GM19395 (cell line): Measurements from ENCODE around the gene BGN.

Source experiments
- ATAC-seq: cut with Tn5 transposase; IDR thresholded peaks from one replicate; pipeline ENCODE4 v1.9.1; 2021; ENCODE audit warnings: mild to moderate bottlenecking, moderate library complexity; ENCODE audit not compliant: unreplicated experiment

BGN gene

DNA sequence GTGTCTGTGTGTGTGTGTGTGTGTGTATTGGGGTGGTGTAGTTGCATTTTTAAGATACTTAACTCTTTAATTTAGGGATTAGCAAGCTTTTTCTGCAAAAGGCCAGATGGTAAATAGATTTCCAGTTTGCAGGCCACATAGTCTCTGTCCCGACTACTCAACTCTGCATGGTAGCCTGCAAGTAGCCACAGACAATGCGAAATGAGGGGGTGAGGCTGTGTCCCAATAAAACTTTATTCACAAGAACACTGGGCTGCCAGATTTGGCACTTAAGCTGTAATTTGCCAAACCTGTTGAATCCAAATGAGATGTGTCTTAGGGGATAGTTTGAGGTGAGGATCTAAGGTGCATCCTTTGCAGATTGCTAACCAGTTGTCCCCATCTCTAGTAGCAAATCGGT, 29.5 kb downstream of the BGN start:
- ATAC-seq, result no peak

DNA sequence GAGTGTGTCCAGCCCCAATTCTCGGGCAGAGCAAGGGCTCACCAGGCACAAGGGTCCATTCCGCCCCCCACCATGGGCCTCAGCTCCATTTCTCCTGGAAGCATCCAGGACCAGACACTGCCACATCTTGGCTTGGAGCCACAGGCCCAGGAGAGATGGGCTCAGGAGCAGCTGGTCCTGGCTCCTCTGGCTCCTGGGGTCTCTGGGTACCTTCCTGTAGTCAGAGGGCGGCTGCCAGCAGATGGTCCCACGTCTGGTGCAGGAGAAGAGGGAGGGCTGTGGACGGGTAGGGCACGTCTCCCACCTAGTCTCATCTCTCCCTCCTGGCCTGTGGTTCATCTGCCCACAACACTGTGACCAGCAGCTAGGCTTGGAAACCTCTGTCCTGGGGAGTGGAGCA, 30.7 kb downstream of the BGN start:
- no peak for ATAC-seq

GRCh38 chrX:153526042-153526441, 31.3 kb downstream of the BGN start:
- no peak for ATAC-seq

DNA sequence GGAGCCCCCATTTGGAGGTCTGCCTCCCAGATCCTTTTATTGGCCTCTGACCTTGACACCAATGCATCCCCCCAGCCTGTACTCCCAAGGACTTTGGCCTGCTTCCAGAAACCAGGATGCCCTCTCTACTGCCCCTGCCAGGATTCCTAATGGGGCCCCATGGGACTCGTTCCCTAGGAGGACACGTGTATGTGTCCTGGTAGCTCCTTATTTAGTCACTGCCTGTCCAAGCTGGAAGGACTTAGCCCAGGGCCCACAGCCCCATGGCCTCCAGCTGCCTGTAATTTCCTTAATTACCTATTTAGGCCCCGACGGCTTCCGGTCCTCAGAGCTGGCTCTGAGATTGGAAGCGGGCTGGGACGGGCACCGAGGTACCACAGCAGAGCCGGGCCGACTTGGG, 32.0 kb downstream of the BGN start:
- ATAC-seq, result no peak

GRCh38 chrX:153527208-153527607, 32.4 kb downstream of the BGN start:
- ATAC-seq, result no peak

DNA sequence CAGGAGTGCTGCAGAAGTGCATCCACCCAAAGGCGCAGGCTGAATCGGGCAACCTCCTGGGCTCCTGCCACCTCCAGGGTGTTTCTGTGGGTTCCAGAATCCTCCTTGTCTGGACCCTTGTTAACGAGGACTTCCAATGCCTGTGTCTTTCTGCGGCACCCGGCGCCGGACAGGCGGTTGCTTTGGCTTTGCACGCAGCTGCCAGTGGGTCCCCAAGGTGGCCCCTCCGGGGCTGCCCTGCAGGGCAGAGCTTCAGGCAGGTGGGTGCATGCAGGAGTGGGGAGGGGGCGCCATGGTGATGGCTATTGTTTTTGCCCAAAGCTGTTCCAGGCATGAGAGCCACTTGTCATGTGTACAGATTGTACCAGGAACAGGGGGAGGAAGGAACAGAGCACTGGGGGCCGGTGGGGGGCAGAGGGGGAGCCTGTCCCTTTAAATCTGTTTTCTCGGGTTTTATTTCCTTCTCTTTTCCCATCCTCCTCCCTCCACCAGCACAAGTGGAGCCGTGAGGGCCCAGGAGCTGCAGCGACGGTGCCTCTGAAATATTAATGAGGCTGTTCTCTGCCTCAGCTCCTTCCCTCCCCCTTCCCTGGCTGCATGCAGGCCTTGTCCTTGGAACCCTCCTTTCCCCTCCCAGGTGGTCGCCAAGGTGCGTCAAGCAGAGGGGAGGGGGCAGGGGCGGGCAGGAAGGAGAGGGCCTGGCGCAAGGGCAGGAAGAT, 35.8 kb downstream of the BGN start:
- ATAC-seq, result no peak

GRCh38 chrX:153533091-153533490, 38.3 kb downstream of the BGN start:
- ATAC-seq, result no peak

GRCh38 chrX:153537080-153537479, 42.3 kb downstream of the BGN start:
- no peak for ATAC-seq

DNA sequence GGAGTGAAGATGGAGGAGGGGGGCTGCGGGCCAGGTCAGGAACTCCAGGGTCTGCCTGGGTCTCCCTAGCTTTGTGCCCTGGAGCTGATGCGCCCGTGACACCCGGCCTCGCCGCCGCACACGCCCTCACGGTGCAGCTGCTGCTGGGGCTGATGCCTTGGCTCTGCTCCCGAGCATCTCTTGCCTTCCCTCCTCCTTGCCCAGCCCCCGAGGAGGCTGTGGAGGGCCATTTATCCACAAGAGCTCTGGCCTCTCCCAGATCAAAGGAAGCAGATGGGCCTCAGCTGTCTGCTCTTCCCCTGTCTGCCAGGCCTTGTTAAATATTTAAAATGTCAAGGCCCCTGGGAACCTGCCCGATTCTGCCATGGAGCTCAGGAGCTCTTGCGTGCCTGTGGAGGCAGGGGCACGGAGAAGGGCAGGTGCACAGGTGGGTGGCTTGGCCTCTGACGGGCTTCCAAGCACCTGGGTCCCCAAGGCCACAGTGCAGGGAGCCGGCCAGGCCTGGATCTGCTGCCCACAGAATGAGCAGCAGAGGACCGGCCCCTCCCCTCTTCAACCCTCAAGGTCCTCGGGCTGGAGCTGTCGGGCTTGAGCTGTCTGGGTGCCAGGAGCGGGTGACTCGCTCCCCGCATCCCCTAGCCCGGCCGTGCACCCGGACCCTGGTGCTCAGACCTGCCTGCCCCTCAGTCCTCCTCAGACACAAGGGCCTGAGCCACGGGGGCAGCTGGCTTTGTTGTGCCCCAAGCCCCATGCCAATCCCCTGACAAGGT, 42.9 kb downstream of the BGN start:
- no peak for ATAC-seq

GRCh38 chrX:153538424-153538823, 43.6 kb downstream of the BGN start:
- ATAC-seq, result no peak

GRCh38 chrX:153539171-153539978, 44.6 kb downstream of the BGN start:
- ATAC-seq, result peak; percentile 79

DNA sequence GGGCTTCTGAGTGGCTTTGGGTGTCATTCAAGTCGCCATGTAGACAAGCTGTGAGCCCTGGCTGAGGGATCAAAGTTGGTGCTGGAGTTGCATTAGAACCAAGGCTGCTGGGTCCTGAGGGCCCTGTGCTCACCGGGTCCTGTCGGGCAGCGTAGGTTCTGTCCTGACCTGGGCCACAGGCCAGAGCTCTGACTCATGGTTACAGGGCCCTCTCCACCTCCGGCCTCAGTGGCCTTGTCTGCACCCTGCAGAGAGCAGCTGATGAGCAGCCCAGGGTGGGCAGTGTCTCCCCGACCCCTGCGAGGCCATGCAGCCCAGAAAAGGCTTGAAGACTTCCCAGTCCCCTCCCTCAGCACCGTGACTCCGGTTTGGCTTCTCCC, 45.2 kb downstream of the BGN start:
- no peak for ATAC-seq

- no peak for ATAC-seq
Observed at GRCh38 chrX:153544727-153545126, 49.9 kb downstream of the BGN start.

DNA sequence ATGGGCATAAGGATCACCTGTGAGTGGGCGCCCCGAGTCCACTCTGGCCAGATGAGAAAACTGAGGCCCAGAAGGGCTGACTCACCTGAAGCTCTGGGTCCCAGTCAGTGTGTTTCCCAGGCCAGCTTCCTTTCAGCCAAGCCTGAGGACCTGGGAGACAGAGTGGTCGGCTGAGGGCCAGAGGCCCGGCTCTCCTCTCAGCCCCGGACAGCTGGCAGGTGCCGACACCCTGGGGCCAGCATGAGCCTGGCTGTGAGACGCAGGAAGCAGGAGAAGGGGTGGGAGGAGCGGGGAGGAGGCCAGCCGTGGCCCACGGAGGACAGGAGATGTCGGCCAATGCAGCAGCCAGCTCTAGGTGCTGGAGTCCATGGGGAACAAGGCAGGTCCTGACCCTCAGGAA, 51.6 kb downstream of the BGN start:
- no peak for ATAC-seq

DNA sequence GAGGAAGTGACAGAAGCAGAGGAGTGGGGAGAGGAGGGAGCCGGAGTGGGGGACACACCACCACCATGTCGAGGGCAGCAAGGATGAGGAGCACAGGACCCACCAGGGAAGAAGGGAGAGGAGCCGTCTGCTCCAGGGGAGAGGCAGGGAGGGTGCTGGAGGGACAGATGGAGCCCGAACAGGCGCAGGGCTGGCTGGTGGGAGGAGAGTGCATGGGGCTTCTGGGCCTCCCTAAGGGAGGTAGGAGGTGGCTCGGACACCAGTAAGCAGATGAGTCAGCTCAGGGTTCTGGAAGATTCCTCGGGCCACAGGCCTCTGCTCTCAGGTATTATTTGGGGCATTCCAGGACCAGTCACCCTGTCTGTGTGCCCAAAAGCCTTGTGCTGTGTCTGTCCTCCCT, 52.4 kb downstream of the BGN start:
- no peak for ATAC-seq

- ATAC-seq, result no peak
Observed at GRCh38 chrX:153549231-153549630, 54.5 kb downstream of the BGN start.

DNA sequence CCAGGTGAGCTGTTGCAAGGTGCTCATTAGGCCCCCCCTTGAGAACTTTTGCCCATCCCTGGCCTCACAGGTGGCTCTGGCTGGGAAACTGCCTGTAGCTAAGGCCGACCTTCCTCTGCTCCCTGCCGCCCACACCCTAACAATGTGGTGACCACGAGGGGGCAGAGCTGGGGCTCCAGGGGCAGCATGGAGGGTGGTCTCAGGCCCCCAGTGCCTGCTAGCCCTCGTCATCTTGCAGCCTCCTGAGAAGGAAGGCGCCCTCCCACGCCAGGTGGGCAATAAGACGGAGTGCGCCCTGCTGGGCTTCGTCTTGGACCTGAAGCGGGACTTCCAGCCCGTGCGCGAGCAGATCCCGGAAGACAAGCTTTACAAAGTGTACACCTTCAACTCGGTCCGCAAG, 55.0 kb downstream of the BGN start:
- ATAC-seq, result no peak

DNA sequence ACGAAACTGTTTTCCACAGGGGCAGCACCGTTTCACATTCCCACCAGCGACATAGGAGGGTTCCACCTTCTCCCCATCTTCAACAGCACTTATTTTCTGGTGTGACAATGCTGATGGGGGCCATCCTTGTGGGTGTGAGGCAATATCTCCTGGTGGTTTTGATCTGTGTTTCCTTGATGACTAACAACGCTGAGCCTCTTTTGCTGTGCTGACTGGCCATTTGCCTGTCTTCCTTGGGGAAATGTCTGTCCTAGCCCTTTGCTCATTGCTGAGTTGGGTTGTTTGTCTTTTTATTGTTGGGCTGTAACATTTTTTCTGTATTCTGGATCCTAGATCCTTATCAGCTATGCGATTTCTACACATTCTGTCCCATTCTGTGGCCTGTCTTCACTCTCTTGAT, 56.4 kb downstream of the BGN start:
- no peak for ATAC-seq

DNA sequence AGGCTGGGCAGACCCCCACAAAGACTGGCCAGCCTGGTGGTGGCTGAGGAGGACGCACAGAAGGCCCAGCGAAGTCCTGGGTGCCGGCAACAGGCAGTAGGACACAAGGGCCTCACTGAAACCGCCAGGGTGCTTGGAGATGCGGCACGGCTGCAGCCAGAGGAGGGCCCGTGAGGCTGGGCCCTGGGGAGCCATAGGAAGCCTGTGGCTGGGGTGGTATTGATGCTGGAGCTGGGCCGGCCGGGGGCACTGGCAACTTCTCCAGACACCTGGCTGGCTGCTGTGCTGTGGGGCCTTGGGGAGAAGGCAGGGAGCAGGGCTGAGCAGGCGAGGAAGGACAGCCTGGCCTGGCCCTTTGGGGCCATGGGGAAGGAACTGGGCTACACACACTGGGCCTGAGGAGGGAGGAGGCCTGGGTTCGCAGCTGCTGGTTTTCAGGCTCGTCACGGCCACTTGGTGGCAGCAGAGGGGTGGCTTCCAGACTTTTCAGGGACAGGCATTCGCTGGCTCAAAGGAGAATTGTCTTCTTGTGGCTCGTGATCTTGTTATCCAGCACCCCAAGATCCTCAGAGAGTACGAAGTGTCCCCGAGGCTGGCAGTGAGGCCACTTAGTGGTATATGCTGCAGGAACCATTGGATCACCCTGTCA, 59.9 kb downstream of the BGN start:
- ATAC-seq, result no peak

DNA sequence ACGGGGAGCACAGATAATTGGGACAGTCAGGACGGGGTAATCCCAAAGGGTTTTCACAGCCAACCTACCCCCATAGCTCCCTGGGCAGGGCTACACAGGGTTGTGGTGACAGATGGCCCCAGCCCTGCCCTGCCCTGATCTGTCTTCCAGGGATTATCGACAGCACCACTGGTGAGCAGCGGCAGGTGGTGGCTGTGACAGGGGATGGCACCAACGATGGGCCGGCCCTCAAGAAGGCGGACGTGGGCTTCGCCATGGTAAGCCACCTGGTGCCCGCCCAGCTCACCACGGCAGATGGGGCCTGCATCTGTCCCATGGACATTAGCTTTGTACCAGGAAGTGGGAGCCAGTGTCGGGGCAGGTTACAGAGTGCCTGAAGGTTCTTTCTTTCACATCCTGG, 62.0 kb downstream of the BGN start:
- no peak for ATAC-seq

GRCh38 chrX:153557618-153558355, 63.0 kb downstream of the BGN start:
- no peak for ATAC-seq
